Gastroesophageal sphincter (tissue), 3 donors: Measurements from ENCODE around the gene KIFC3.

Experiments used
- CTCF ChIP-seq, 4 experiments: fragments of 200-600 bp in 2 of 4; fragments of 450-650 bp in 2 of 4; sonication (generic) in 1 of 4; IDR thresholded peaks; one replicate each; pipeline ENCODE4 v1.5.1; 2017 to 2019; ENCODE audit warnings: antibody characterized with exemption in 4 of 4, mild to moderate bottlenecking in 2 of 4, moderate library complexity in 2 of 4
- POLR2A ChIP-seq, 2 donors: fragments of 450-650 bp; IDR thresholded peaks; one replicate each; pipeline ENCODE4 v1.6.1; 2017; ENCODE audit warnings: antibody characterized with exemption in 2 of 2, mild to moderate bottlenecking in 2 of 2, moderate library complexity in 1 of 2
- POLR2AphosphoS5 ChIP-seq: sonication (generic); formaldehyde crosslinking; IDR thresholded peaks from one replicate; pipeline ENCODE4 v1.6.1; 2017; ENCODE audit warnings: antibody characterized with exemption

- TF ChIP-seq CTCF (IDR thresholded peaks at IDR 0.05) = no peak
- no peak for TF ChIP-seq POLR2A (IDR thresholded peaks at IDR 0.05)
- TF ChIP-seq POLR2AphosphoS5 = no peak
Observed at GRCh38 chr16:57725976-57726375, 76.3 kb downstream of the KIFC3 start.
